Measurements from ENCODE around the gene KCNK7. TPM values are rescaled to one million over a fixed set of nuclear protein-coding genes. Genes with fewer than 3 reads are reported as not detected.

KCNK7 gene
- total RNA-seq, 1 experiment from 2014 or later = 1.8 TPM

- Histone ChIP-seq H3K79me1 (ENCODE audit: insufficient read depth, low read depth, low read length, poor library complexity, severe bottlenecking) (no peaks in the 10 kb centered on the region), H3K9me3 (ENCODE audit: control insufficient read depth, low read depth, low read length) (no peaks in the 10 kb centered on the region), H3K23ac (ENCODE audit: insufficient read length, low read depth, low read length) (no peak overlapping the region), H3K18ac (ENCODE audit: insufficient read length, low read depth, low read length) (no peak overlapping the region), H4K20me1 (ENCODE audit: control insufficient read depth, insufficient read depth, insufficient read length) (no peaks in the 10 kb centered on the region), H3T11ph (ENCODE audit: low read length) (no peak overlapping the region), H3K4me2 (ENCODE audit: insufficient read depth, insufficient read length, low read length) (no peak overlapping the region), H2BK20ac (ENCODE audit: low read depth, low read length, poor library complexity, severe bottlenecking) (no peak overlapping the region), H3K56ac (ENCODE audit: insufficient read length, low read depth, low read length) (no peak overlapping the region), H3K23me2 (ENCODE audit: insufficient read length, low read depth, low read length, poor library complexity, severe bottlenecking) (no peaks in the 10 kb centered on the region), H4K8ac (replicated peaks; ENCODE audit: insufficient read length, low read depth, low read length) (no peak overlapping the region), H3K14ac (ENCODE audit: insufficient read depth, low read length) (no peak overlapping the region), H3K4ac (ENCODE audit: low read depth, low read length) (no peak overlapping the region), H2AK5ac (ENCODE audit: insufficient read length, low read length) (no peak overlapping the region), H2BK5ac (ENCODE audit: insufficient read length, low read length) (no peak overlapping the region), H3K9ac (ENCODE audit: extremely low read depth, insufficient read length, low read length) (no peak overlapping the region), H4K5ac (ENCODE audit: insufficient read length, low read depth, low read length) (no peak overlapping the region), H2AFZ (ENCODE audit: low read length) (no peak overlapping the region), H3K4me1 (ENCODE audit: insufficient read depth, low read length) (no peaks in the 10 kb centered on the region), H3K79me2 (ENCODE audit: insufficient read depth, low read length) (no peaks in the 10 kb centered on the region), H2BK12ac (ENCODE audit: insufficient read length, low read depth, low read length) (no peak overlapping the region), H3K27ac (ENCODE audit: insufficient read length, low read depth, low read length) (no peak overlapping the region), H3K27me3 (ENCODE audit: insufficient read depth, low read length) (peaks cover 2% of the 10 kb centered on the region; the same call in 1 of the 2 replicates), H2BK15ac (ENCODE audit: low read depth, low read length) (no peak overlapping the region), H2BK120ac (ENCODE audit: low read depth, low read length, poor library complexity, severe bottlenecking) (no peak overlapping the region), H4K91ac (ENCODE audit: insufficient read length, low read depth, low read length) (no peak overlapping the region)
- Mint-ChIP-seq H3K36me3 (ENCODE audit: insufficient read depth in 1 of 3, low read depth in 3 of 3) (no peaks in the 10 kb centered on the region), H3K27me3 (ENCODE audit: low read depth) (peaks cover 21% of the 10 kb centered on the region), H3K9me3 (no peaks in the 10 kb centered on the region), H3K4me3 (no peak overlapping the region), H3K4me1 (peaks cover 5 to 13% of the 10 kb centered on the region in 2 experiments; a peak in 2 of 4 replicates), H3K27ac (no peak overlapping the region)
- no peak for DNase-seq
- TF ChIP-seq CTCF (conservative IDR thresholded peaks at IDR 0.05) = no peak
- WGBS (ENCODE audit: extremely low coverage, insufficient read length, low lambda C conversion rate) = no CpG with 5 or more reads among the region's 8 CpGs
Measured at GRCh38 chr11:65580756-65581155, 14.8 kb downstream of the KCNK7 start.
